Measurements from ENCODE around the gene ATP6V0A4.

Gene ATP6V0A4

GRCh38 chr7:138705167-138705566, 92.8 kb downstream of the ATP6V0A4 start:
- Histone ChIP-seq H3K4me3 (ENCODE audit: low read depth, low read length, poor library complexity, severe bottlenecking) (no peak overlapping the region), H3K79me2 (ENCODE audit: insufficient read depth, low read length) (no peaks in the 10 kb centered on the region), H3K4me1 (ENCODE audit: insufficient read depth, low read length, severe bottlenecking) (no peaks in the 10 kb centered on the region), H3K9me3 (ENCODE audit: low read length) (no peaks in the 10 kb centered on the region), H3K4me2 (ENCODE audit: low read length) (no peak overlapping the region), H3K9me2 (ENCODE audit: low read depth, low read length) (no peaks in the 10 kb centered on the region), H3K27me3 (ENCODE audit: insufficient read depth, low read length) (no peaks in the 10 kb centered on the region; the same call in 1 of the 2 replicates), H3K9ac (ENCODE audit: low read length) (no peak overlapping the region), H2AFZ (ENCODE audit: low read length) (no peak overlapping the region), H4K20me1 (ENCODE audit: insufficient read depth, low read length) (no peaks in the 10 kb centered on the region), H3F3A (ENCODE audit: insufficient read depth, low read length) (no peaks in the 10 kb centered on the region), H3K27ac (ENCODE audit: low read depth, low read length, poor library complexity, severe bottlenecking) (no peak overlapping the region), H3K36me3 (ENCODE audit: insufficient read depth, low read length) (no peaks in the 10 kb centered on the region)
- TF ChIP-seq EZH2 (IDR thresholded peaks at IDR 0.05; ENCODE audit: borderline replicate concordance, low read length) = no peak
- TF ChIP-seq CTCF (IDR thresholded peaks at IDR 0.05; ENCODE audit: low read length) = no peak

GRCh38 chr7:138701537-138701923, 96.5 kb downstream of the ATP6V0A4 start:
- Histone ChIP-seq H3K27me3 (ENCODE audit: insufficient read depth, low read length) (no peaks in the 10 kb centered on the region; the same call in 1 of the 2 replicates), H3K4me3 (ENCODE audit: low read depth, low read length, poor library complexity, severe bottlenecking) (no peak overlapping the region), H3K9me2 (ENCODE audit: low read depth, low read length) (no peaks in the 10 kb centered on the region), H3K9ac (ENCODE audit: low read length) (no peak overlapping the region), H3K79me2 (ENCODE audit: insufficient read depth, low read length) (no peaks in the 10 kb centered on the region), H3K36me3 (ENCODE audit: insufficient read depth, low read length) (no peaks in the 10 kb centered on the region), H3K4me2 (ENCODE audit: low read length) (no peak overlapping the region), H3F3A (ENCODE audit: insufficient read depth, low read length) (no peaks in the 10 kb centered on the region), H3K27ac (ENCODE audit: low read depth, low read length, poor library complexity, severe bottlenecking) (no peak overlapping the region), H4K20me1 (ENCODE audit: insufficient read depth, low read length) (no peaks in the 10 kb centered on the region), H3K4me1 (ENCODE audit: insufficient read depth, low read length, severe bottlenecking) (no peaks in the 10 kb centered on the region), H2AFZ (ENCODE audit: low read length) (no peak overlapping the region), H3K9me3 (ENCODE audit: low read length) (no peaks in the 10 kb centered on the region)
- TF ChIP-seq CTCF (IDR thresholded peaks at IDR 0.05; ENCODE audit: low read length) = no peak
- no peak for TF ChIP-seq EZH2 (IDR thresholded peaks at IDR 0.05; ENCODE audit: borderline replicate concordance, low read length)

- Histone ChIP-seq H3K4me2 (ENCODE audit: low read length) (no peak within 1 kb of the TSS), H3K27ac (ENCODE audit: low read depth, low read length, poor library complexity, severe bottlenecking) (no peak within 1 kb of the TSS), H3K9me2 (ENCODE audit: low read depth, low read length) (no peaks in the 10 kb centered on the region), H3K4me3 (ENCODE audit: low read depth, low read length, poor library complexity, severe bottlenecking) (no peak within 1 kb of the TSS), H3K27me3 (ENCODE audit: insufficient read depth, low read length) (no peaks in the 10 kb centered on the region; the same call in 1 of the 2 replicates), H3K9ac (ENCODE audit: low read length) (no peak within 1 kb of the TSS), H3K79me2 (ENCODE audit: insufficient read depth, low read length) (no peaks in the 10 kb centered on the region), H3K36me3 (ENCODE audit: insufficient read depth, low read length) (no peaks in the 10 kb centered on the region), H3F3A (ENCODE audit: insufficient read depth, low read length) (no peaks in the 10 kb centered on the region), H3K9me3 (ENCODE audit: low read length) (no peaks in the 10 kb centered on the region), H3K4me1 (ENCODE audit: insufficient read depth, low read length, severe bottlenecking) (no peaks in the 10 kb centered on the region), H4K20me1 (ENCODE audit: insufficient read depth, low read length) (no peaks in the 10 kb centered on the region), H2AFZ (ENCODE audit: low read length) (no peak within 1 kb of the TSS)
- TF ChIP-seq EZH2 (IDR thresholded peaks at IDR 0.05; ENCODE audit: borderline replicate concordance, low read length) (no peak), CTCF (IDR thresholded peaks at IDR 0.05; ENCODE audit: low read length) (no peak)
Observed at GRCh38 chr7:138700857-138701536, 97.0 kb downstream of the ATP6V0A4 start, which contains the start of gene SVOPL. SVOPL (minus strand) TSS chr7:138701362; CDS start chr7:138679045, 22,317 bp downstream.
